Occipital lobe (tissue), 2 donors: Measurements from ENCODE around the gene FAM217B. TPM values are rescaled to one million over a fixed set of nuclear protein-coding genes. Genes with fewer than 3 reads are reported as not detected.
"Not testable (repeated sequence)": the region's sequence is repeated elsewhere in the genome, so short reads cannot be mapped to it uniquely, and the experiment has no call there.

Experiments
- DNase-seq: peaks from one replicate; lab custom pipeline; 2025; lab: John Stamatoyannopoulos, UW
- total RNA-seq: library from RNA; depleted of rRNA; stranded (reverse); fragments of >200 nt; gene quantifications from one replicate; pipeline ENCODE4 v1.2.3, GENCODE V29; 2014

Gene FAM217B
- total RNA-seq, 1 donor from 2014 or later = 34.8 TPM

GRCh38 chr20:59938221-59938620, 2.0 kb upstream of the FAM217B start:
- DNase-seq = no peak

- DNase-seq = no peak
Observed at GRCh38 chr20:59938696-59939051, 1.5 kb upstream of the FAM217B start.

- no peak for DNase-seq
Observed at GRCh38 chr20:59939052-59939878, 924 bp upstream of the FAM217B start.

GRCh38 chr20:59939879-59940128, 385 bp upstream of the FAM217B start:
- DNase-seq = no peak

- no peak for DNase-seq
Observed at GRCh38 chr20:59940956-59941294, 736 bp downstream of the FAM217B start.

GRCh38 chr20:59942245-59942644, 2.1 kb downstream of the FAM217B start:
- no peak for DNase-seq

GRCh38 chr20:59944726-59945125, 4.5 kb downstream of the FAM217B start:
- DNase-seq = no peak

GRCh38 chr20:59945175-59945574, 5.0 kb downstream of the FAM217B start:
- no peak for DNase-seq

- DNase-seq = no peak
Observed at GRCh38 chr20:59945731-59946130, 5.5 kb downstream of the FAM217B start.

- no peak for DNase-seq
Observed at GRCh38 chr20:59947376-59947775, 7.2 kb downstream of the FAM217B start.

- no peak for DNase-seq
Observed at GRCh38 chr20:59948212-59948611, 8.0 kb downstream of the FAM217B start.

- DNase-seq = no peak
Observed at GRCh38 chr20:59948828-59949720, 8.9 kb downstream of the FAM217B start.

- no peak for DNase-seq
Observed at GRCh38 chr20:59949911-59950310, 9.7 kb downstream of the FAM217B start.

- DNase-seq = no peak
Observed at GRCh38 chr20:59954718-59955117, 14.5 kb downstream of the FAM217B start.

- DNase-seq = no peak
Observed at GRCh38 chr20:59955131-59955796, 15.1 kb downstream of the FAM217B start.

GRCh38 chr20:59957568-59957967, 17.4 kb downstream of the FAM217B start:
- DNase-seq = not testable (repeated sequence)

GRCh38 chr20:59958123-59958522, 17.9 kb downstream of the FAM217B start, which contains the start of gene CDH26:
Gene CDH26, plus strand, starts transcription at chr20:59958423. Its CDS starts 304 bp downstream, at chr20:59958727.
- no peak for DNase-seq

- DNase-seq = no peak
Observed at GRCh38 chr20:59958626-59959025, 18.4 kb downstream of the FAM217B start.

GRCh38 chr20:59961423-59961822, 21.2 kb downstream of the FAM217B start:
- DNase-seq = no peak

GRCh38 chr20:59962155-59962554, 22.0 kb downstream of the FAM217B start:
- no peak for DNase-seq

GRCh38 chr20:59966428-59966827, 26.2 kb downstream of the FAM217B start:
- no peak for DNase-seq

- no peak for DNase-seq
Observed at GRCh38 chr20:59971428-59971827, 31.2 kb downstream of the FAM217B start.
